Left ventricle myocardium inferior (tissue), 1 donor: Measurements from ENCODE around the gene TRIM37. TPM values are rescaled to one million over a fixed set of nuclear protein-coding genes. Genes with fewer than 3 reads are reported as not detected.
A peak's percentile ranks its signal among the peaks of the same experiment; 100 is the strongest.

ENCODE experiments used
- DNase-seq: peaks from one replicate; pipeline ENCODE4 v3.0.0-alpha.2; 2020
- H3K27ac ChIP-seq: fragments of 200-600 bp; replicated peaks from 2 replicates; pipeline ENCODE4 v1.8.0; 2021
- H3K27me3 ChIP-seq: fragments of 200-600 bp; 2 replicates; pipeline ENCODE4 v1.8.0; 2021; ENCODE audit warnings: low read depth
- H3K36me3 ChIP-seq: fragments of 200-600 bp; 2 replicates; pipeline ENCODE4 v1.8.0; 2021
- H3K4me1 ChIP-seq: fragments of 200-600 bp; 2 replicates; pipeline ENCODE4 v1.8.0; 2021
- H3K4me3 ChIP-seq: fragments of 200-600 bp; 2 replicates; pipeline ENCODE4 v1.8.0; 2021; ENCODE audit warnings: mild to moderate bottlenecking, moderate library complexity
- H3K9me3 ChIP-seq: fragments of 200-600 bp; replicated peaks from 2 replicates; pipeline ENCODE4 v1.8.0; 2021
- CTCF ChIP-seq: fragments of 200-600 bp; IDR thresholded peaks from 2 replicates; pipeline ENCODE4 v1.8.0; 2021; ENCODE audit warnings: antibody characterized with exemption, mild to moderate bottlenecking, borderline replicate concordance
- intact Hi-C: fragments of 100-400 bp; cut with micrococcal nuclease; formaldehyde crosslinking; loops from one replicate; pipeline ENCODE4 v1.11.0; 2022
- total RNA-seq: library from RNA; stranded (reverse); fragmentation: NEBNext Ultra II Directional; extraction: Animal tissue kit (Norgen Biotek cat#: 25700); gene quantifications from one replicate; pipeline ENCODE4 v1.2.1, GENCODE V29; 2021
- donor health status: DM: no; HTN: yes; CAD: no; lungs with severe emphysema.

TRIM37 gene
- total RNA-seq, 1 donor from 2014 or later: 20.9 TPM

- Histone ChIP-seq H3K9me3 (no peaks in the 10 kb centered on the region), H3K4me1 (peaks cover 19% of the 10 kb centered on the region), H3K4me3 (no peak overlapping the region), H3K27me3 (no peaks in the 10 kb centered on the region), H3K27ac (no peak overlapping the region), H3K36me3 (peaks cover 17% of the 10 kb centered on the region)
- intact Hi-C loops: loop anchor here (5.0 kb wide), 1 partner anchor 292 kb away; no protein-coding TSS in a partner anchor
- peak; percentile 21 for DNase-seq
- peak; percentile 98 for TF ChIP-seq CTCF
These were observed 102.2 kb downstream of the TRIM37 start for GRCh38 chr17:59004338-59005111.

GRCh38 chr17:59003860-59004259, 102.8 kb downstream of the TRIM37 start:
- Histone ChIP-seq H3K27me3 (no peaks in the 10 kb centered on the region), H3K27ac (no peak overlapping the region), H3K4me3 (no peak overlapping the region), H3K4me1 (peaks cover 17% of the 10 kb centered on the region), H3K9me3 (no peaks in the 10 kb centered on the region), H3K36me3 (peaks cover 23% of the 10 kb centered on the region)
- no peak for TF ChIP-seq CTCF
- intact Hi-C loops: no loop called here
- DNase-seq: no peak

GRCh38 chr17:59002848-59003247, 103.8 kb downstream of the TRIM37 start:
- intact Hi-C loops: no loop called here
- no peak for DNase-seq
- Histone ChIP-seq H3K27me3 (no peaks in the 10 kb centered on the region), H3K27ac (no peak overlapping the region), H3K4me3 (no peak overlapping the region), H3K4me1 (peaks cover 7% of the 10 kb centered on the region), H3K9me3 (no peaks in the 10 kb centered on the region), H3K36me3 (peaks cover 33% of the 10 kb centered on the region)
- TF ChIP-seq CTCF: no peak

GRCh38 chr17:59002126-59002525, 104.6 kb downstream of the TRIM37 start:
- TF ChIP-seq CTCF: no peak
- intact Hi-C loops: no loop called here
- Histone ChIP-seq H3K4me1 (no peaks in the 10 kb centered on the region), H3K27me3 (no peaks in the 10 kb centered on the region), H3K27ac (peak overlapping the region; percentile 10), H3K9me3 (no peaks in the 10 kb centered on the region), H3K4me3 (no peak overlapping the region), H3K36me3 (peaks cover 35% of the 10 kb centered on the region)
- DNase-seq: no peak

- Histone ChIP-seq H3K9me3 (no peaks in the 10 kb centered on the region), H3K4me3 (peak overlapping the region; percentile 13), H3K36me3 (peaks cover 38% of the 10 kb centered on the region), H3K27ac (peak overlapping the region; percentile 10), H3K27me3 (no peaks in the 10 kb centered on the region), H3K4me1 (no peaks in the 10 kb centered on the region)
- intact Hi-C loops: no loop called here
- DNase-seq: no peak
- no peak for TF ChIP-seq CTCF
These were observed 105.4 kb downstream of the TRIM37 start for GRCh38 chr17:59001158-59001814.
